ACHN (cell line): ENCODE data around the gene GNG2.

Experiments
- DNase-seq: peaks from one replicate; pipeline ENCODE4 v3.0.0-alpha.2; 2015
- in situ Hi-C: cut with HindIII; loops from 2 replicates; pipeline ENCODE4 v1.10.0; 2017; ENCODE audit warnings: low sequenced_read_pairs, low pct_ligation_motif_present, low pct_unique_long_range_greater_than_20kb

Gene GNG2

GRCh38 chr14:51849097-51849496, 11.3 kb upstream of the GNG2 start:
- no peak for DNase-seq
- in situ Hi-C loops, result no loop called here

GRCh38 chr14:51850651-51851050, 9.8 kb upstream of the GNG2 start:
- in situ Hi-C loops, result no loop called here
- DNase-seq, result no peak

- no peak for DNase-seq
- in situ Hi-C loops, result no loop called here
These were observed 7.9 kb upstream of the GNG2 start for GRCh38 chr14:51852541-51852940.

GRCh38 chr14:51855234-51855633, 5.2 kb upstream of the GNG2 start:
- DNase-seq, result no peak
- in situ Hi-C loops, result no loop called here

- DNase-seq, result no peak
- in situ Hi-C loops, result no loop called here
These were observed 3.6 kb upstream of the GNG2 start for GRCh38 chr14:51856792-51857296.

GRCh38 chr14:51859131-51859530, 1.3 kb upstream of the GNG2 start:
- in situ Hi-C loops, result no loop called here
- DNase-seq, result no peak

GRCh38 chr14:51860825-51861499, 550 bp downstream of the GNG2 start:
- DNase-seq, result no peak
- in situ Hi-C loops, result no loop called here

- in situ Hi-C loops, result no loop called here
- no peak for DNase-seq
These were observed 1.9 kb downstream of the GNG2 start for GRCh38 chr14:51862176-51862796.

GRCh38 chr14:51862860-51863259, 2.4 kb downstream of the GNG2 start:
- no peak for DNase-seq
- in situ Hi-C loops, result no loop called here

- no peak for DNase-seq
- in situ Hi-C loops, result no loop called here
These were observed 5.7 kb downstream of the GNG2 start for GRCh38 chr14:51865953-51866747.

- in situ Hi-C loops, result no loop called here
- no peak for DNase-seq
These were observed 7.3 kb downstream of the GNG2 start for GRCh38 chr14:51867741-51868140.

GRCh38 chr14:51868405-51868804, 8.0 kb downstream of the GNG2 start:
- no peak for DNase-seq
- in situ Hi-C loops, result no loop called here

GRCh38 chr14:51869411-51870100, 9.1 kb downstream of the GNG2 start:
- in situ Hi-C loops, result no loop called here
- DNase-seq, result no peak

- in situ Hi-C loops, result no loop called here
- no peak for DNase-seq
These were observed 10.2 kb downstream of the GNG2 start for GRCh38 chr14:51870606-51871005.

GRCh38 chr14:51871846-51872245, 11.4 kb downstream of the GNG2 start:
- DNase-seq, result no peak
- in situ Hi-C loops, result no loop called here

GRCh38 chr14:51872396-51872795, 12.0 kb downstream of the GNG2 start:
- in situ Hi-C loops, result no loop called here
- DNase-seq, result no peak

GRCh38 chr14:51873221-51873893, 12.9 kb downstream of the GNG2 start:
- in situ Hi-C loops, result no loop called here
- no peak for DNase-seq

GRCh38 chr14:51877810-51878209, 17.4 kb downstream of the GNG2 start:
- no peak for DNase-seq
- in situ Hi-C loops, result no loop called here
